ENCODE measurements around the gene PCSK1. TPM values are rescaled to one million over a fixed set of nuclear protein-coding genes. Genes with fewer than 3 reads are reported as not detected.
A peak's percentile ranks its signal among the peaks of the same experiment; 100 is the strongest.

The PCSK1 gene
- under 1 TPM; 0.15 to 0.90 (median 0.49) TPM for polyA plus RNA-seq (ENCODE audit: insufficient read depth in 1 of 5, insufficient read length in 5 of 5, low replicate concordance in 1 of 5)
- long read RNA-seq, donor 1 = 0 reads
- long read RNA-seq, donor 2 = 0 reads
- long read RNA-seq, donor 3 = 0 reads
- long read RNA-seq, donor 4 = 0 reads
- long read RNA-seq, donor 5 = 0 reads
- long read RNA-seq, donor 6 = 0 reads
- long read RNA-seq, donor 7 = 0 reads
- long read RNA-seq, donor 8 = 0 reads

GRCh38 chr5:96433066-96433447 is at the start of gene PCSK1:
PCSK1 (minus strand) TSS chr5:96433248; CDS start chr5:96433042, 206 bp downstream.
- DNase-seq = no peak

DNA sequence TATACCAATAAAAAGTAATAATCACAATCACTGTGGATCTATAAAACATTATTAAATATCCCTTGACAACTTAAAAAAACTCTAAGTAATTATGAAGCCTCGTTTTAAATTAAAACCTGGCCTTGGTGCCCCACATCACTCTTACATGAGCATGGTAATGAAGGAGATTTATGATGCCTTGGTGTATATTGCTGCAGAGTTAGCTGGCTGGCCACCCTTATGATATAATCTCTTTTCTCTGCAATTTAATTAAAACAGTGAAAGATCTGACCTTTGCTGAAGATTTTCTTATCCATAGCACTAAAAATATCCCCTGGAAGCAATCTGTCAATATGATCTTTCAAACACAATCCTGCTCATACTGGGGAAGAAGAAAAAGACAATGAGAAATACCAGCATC is 48.8 kb upstream of the PCSK1 start:
- DNase-seq = no peak

- DNase-seq = no peak
These were observed 48.1 kb upstream of the PCSK1 start for GRCh38 chr5:96481009-96481786.

GRCh38 chr5:96478983-96479382 is 45.9 kb upstream of the PCSK1 start:
- no peak for DNase-seq

DNA sequence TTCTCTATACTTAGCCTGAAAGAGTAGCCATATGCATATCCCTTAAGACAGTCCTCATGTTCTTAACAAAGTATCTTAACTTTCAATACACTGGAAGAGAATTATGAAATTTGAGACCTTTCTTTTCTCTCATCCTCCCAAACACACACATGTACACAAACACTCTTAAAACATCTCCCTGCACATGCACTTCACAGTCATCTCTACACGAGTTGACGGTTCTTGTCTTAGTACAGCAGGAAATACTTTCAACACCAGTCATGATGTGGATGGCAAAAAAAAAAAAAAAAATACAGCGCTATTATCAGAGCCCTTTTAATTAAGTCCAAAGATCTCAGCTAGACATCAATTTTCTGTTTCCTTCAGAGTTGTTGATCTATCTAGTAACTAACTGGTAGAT is 43.6 kb upstream of the PCSK1 start:
- no peak for DNase-seq

GRCh38 chr5:96474073-96474472 is 41.0 kb upstream of the PCSK1 start:
- DNase-seq = no peak

DNA sequence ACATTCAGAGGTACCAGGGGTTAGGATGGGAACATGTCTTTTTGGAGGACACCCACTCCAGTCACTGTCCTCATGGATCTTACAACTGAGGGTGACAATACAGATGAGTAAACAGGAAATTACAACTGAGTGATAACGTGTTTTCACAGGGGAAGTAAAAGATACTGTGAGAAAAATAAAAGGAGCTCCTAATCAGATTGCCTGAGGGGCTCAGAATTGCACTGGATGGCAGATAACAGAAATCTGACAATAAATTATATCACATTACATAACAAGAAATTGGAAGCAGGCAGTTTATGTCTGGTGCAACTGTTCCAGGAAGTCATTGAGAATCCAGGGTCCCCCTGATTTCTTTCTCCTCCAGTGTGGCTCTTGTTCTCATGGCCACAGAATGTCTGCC is 40.1 kb upstream of the PCSK1 start:
- no peak for DNase-seq

DNA sequence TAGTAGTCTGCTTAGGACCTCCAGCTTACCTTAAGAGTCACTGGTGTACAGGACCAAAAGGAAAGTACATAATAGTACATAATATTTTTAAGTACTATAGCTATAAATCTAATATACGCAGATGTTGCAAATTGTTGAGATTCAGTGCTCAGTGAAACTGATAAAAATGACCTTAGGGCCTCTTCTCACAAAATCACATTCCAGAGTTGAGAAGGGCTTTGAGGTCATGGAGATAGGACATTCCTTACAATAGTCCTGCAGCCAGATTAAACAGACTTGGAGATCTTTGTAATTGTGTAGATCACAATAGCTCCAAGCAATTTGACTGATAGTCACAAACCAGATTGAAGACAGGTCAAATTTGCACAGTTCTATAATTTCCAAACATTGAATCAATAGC is 37.7 kb upstream of the PCSK1 start:
- DNase-seq = no peak

- DNase-seq = no peak
These were observed 35.9 kb upstream of the PCSK1 start for GRCh38 chr5:96468956-96469355.

GRCh38 chr5:96463091-96463490 is 30.0 kb upstream of the PCSK1 start:
- no peak for DNase-seq

- DNase-seq = no peak
These were observed 26.5 kb upstream of the PCSK1 start for GRCh38 chr5:96459313-96460121.

GRCh38 chr5:96458176-96458575 is 25.1 kb upstream of the PCSK1 start:
- DNase-seq = no peak

DNA sequence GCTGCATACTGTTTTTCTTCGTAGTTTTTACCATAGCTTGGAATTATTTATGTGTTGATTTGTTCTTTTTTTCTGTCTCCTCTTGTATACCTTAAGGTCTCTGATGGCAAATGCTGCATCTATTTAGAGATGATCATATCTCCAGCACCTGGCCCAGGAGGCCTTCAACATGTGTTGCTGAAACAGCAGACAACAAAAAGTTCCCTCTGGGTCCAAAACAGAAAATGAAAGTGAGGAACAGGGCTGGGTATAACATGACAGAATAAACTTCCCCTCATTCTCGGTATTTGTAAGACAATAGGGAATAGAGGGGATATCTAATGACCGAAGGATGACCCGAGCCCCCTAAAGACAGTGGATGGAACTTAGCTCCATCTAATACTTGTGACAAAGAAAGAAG is 22.7 kb upstream of the PCSK1 start:
- DNase-seq = no peak

DNA sequence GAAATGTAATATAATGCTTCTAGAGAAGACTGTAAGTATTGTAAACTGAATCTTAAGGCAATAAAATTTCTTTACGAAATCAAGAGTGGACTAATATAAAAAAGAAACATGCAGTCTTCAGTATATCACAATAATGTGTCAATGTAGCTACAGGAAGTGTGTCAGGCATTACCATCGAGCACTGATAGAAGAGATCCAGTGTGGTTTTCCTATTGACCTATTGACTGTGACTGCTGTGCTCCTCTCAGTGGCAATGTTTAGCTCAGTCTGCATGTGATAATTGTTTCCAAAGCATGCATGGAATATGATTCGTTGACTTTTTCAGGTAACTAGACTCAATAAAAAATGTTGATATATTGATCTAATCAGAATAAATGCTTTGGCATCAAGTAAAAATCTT is 20.3 kb upstream of the PCSK1 start:
- no peak for DNase-seq

DNA sequence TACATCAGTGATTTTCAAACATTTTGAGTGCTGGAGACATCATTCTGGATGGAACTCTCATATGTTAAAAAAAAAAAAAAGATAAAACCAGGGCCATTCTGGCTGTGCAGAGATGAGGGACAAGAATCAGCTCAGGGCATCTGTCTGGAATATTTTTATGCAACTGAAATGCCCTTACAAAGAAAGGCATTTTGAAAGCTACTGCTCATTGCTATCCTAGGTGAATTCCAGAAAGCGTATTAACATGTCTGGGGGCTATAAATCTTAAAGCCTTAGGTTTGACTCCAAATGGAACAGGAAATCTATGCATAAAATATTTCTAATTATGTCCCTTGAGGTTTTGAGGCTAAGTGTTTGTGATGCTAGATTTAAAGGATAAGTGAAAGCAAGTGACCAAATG is 14.9 kb upstream of the PCSK1 start:
- no peak for DNase-seq

DNA sequence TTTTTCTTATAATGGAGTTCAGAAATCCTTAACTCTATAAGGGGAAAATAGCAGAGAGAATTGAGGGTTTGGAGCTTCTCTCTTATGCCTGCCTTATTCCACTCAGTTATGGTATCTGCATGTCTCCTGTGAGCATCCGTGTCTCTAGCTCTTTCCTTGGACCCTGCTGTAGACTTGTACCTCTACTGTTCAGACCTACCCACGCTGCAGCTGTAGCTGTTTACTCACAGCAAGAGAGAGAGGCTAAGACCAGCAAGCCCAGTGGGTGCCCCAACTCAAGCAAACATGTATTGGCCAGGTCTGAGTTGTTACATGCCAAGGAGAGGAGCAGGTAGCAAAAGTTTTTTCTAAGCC is 7.1 kb upstream of the PCSK1 start:
- no peak for DNase-seq

GRCh38 chr5:96439477-96440184 is 6.6 kb upstream of the PCSK1 start:
- no peak for DNase-seq

GRCh38 chr5:96434201-96434645 is 1.2 kb upstream of the PCSK1 start:
- peak; percentile 61 to 68 for DNase-seq

DNA sequence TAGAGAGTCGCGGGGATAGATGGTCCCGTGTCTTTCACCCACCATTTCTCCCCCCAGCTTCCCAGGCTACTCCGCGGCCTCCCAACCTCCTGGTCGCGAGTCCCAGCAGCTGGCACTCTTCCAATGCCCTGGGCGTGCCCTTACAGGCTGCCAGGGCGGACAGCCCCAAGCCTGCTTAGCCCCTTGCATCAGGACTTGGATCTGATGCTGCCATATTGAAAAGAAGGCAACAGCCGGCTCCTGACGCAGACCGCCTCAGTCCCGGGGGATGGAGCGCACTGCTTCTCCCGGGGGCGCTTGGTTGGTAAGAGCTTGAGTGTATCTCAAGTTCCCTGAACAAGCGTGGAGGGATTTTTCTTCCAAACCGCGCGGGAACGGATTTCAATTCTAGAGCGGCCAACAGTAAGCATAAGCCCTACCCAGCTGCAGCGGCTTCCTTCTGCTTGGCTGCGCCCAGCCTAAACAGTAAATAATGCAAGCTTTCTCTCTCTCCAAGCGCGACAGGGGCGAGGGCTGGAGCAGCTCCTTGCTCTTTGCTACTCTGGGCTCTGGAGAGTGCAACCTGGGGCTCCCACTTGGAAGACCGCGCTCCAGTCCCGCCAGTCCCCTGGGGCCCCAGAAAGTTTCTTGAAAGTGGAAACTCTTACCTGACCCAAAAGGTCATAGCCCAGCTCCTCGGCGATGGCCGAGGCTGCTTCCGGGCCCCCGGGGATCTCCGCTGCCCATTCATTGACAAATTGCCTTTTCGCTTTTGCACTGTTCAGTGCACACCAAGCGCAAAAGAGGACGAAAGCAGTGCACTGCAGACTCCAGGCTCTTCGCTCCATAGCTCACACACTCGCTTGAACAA is 607 bp downstream of the PCSK1 start:
- DNase-seq = no peak

DNA sequence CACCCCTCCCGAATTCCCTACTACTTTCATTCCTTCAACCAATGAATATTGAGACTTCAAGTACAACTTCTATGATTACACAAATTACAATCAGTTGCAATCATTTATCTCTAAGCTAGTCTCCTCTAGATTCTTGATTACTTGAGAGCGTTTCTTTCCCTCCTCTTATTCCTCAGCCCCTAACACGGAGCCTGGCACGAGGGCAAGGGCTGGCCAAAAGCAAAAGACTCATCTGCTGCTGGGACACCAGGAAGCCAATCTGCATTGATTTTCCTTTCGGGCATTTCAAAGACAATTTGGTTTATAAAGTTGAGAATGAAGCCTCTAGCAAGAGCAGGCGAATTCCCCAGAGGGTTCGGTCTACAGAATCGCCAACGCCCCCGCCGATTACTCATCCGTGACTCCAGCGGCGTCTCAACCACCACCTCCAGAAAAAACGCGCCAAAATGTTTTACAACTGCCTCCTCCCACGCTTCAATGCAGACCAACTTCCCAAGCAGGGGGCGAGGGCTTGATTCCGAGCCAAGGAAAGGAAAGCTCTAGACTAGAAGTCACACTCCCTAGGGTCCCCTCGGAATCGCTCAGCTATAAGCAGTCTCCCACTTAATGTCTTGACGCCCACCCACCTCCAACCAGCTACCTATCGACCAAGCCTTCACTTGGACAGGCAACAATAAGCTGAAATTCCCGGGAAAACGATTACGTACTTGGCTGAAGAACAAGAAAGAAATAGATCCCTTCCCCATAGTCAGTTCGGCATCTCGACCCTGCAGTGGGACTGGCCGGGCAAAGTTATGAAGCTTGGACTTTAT is 1.5 kb downstream of the PCSK1 start:
- DNase-seq = no peak
